Measurements from ENCODE around the gene PDIA5.

DNA sequence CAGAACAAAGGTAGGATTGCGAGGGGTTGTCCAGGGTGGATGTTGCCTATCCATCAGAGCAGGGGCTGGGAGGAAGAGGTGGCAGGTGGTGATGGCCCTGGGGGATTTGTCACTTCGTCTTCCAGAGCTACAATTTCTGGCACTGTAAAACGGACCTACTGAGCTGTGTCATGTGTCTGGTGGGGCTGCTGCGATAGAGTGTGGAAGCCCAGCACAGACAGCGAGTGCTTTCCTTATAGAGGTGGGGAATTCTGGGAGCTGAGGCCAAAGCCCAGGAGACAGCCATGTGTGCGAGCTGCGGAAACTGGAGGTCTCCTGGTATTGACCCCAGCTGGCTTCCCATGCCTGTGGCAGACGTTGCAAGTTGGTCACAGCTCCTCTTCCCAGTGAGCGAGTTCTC, 73.7 kb downstream of the PDIA5 start:
- TF ChIP-seq, protein P1, sequence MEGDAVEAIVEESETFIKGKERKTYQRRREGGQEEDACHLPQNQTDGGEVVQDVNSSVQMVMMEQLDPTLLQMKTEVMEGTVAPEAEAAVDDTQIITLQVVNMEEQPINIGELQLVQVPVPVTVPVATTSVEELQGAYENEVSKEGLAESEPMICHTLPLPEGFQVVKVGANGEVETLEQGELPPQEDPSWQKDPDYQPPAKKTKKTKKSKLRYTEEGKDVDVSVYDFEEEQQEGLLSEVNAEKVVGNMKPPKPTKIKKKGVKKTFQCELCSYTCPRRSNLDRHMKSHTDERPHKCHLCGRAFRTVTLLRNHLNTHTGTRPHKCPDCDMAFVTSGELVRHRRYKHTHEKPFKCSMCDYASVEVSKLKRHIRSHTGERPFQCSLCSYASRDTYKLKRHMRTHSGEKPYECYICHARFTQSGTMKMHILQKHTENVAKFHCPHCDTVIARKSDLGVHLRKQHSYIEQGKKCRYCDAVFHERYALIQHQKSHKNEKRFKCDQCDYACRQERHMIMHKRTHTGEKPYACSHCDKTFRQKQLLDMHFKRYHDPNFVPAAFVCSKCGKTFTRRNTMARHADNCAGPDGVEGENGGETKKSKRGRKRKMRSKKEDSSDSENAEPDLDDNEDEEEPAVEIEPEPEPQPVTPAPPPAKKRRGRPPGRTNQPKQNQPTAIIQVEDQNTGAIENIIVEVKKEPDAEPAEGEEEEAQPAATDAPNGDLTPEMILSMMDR (IDR thresholded peaks at IDR 0.05), result no peak
- no peak for TF ChIP-seq POLR2A (IDR thresholded peaks at IDR 0.05)
